Heart left ventricle (tissue), 16 donors: ENCODE results near the gene ADGRV1. TPM values are rescaled to one million over a fixed set of nuclear protein-coding genes. Genes with fewer than 3 reads are reported as not detected.

Source experiments
- ATAC-seq, 4 donors: fragments of 200-7000 bp; cut with Tn5 transposase; one replicate each; pipeline ENCODE4 v1.9.1; 2020 to 2022; ENCODE audit warnings: moderate library complexity in 4 of 4, mild to moderate bottlenecking in 3 of 4, moderate number of reproducible peaks in 1 of 4
- DNase-seq, 5 donors: peaks; one replicate each; pipeline ENCODE4 v3.0.0-alpha.2; 2020
- H3K27ac ChIP-seq, 12 donors: fragments of 200-600 bp; sonication (generic) in 4 of 12; one replicate each; pipeline versions ENCODE4 v1.5.0 to v1.8.0; 2016 to 2022; ENCODE audit warnings: mild to moderate bottlenecking in 2 of 12
- H3K27me3 ChIP-seq, 9 donors: fragments of 200-600 bp; sonication (generic) in 2 of 9; one replicate each; pipeline versions ENCODE4 v1.5.1 to v1.8.0; 2016 to 2022; ENCODE audit warnings: mild to moderate bottlenecking in 3 of 9
- H3K36me3 ChIP-seq, 9 donors: fragments of 200-600 bp; sonication (generic) in 2 of 9; one replicate each; pipeline versions ENCODE4 v1.5.0 to v1.8.0; 2018 to 2022; ENCODE audit warnings: mild to moderate bottlenecking in 2 of 9
- H3K4me1 ChIP-seq, 12 donors: fragments of 200-600 bp; sonication (generic) in 4 of 12; one replicate each; pipeline versions ENCODE4 v1.5.0 to v1.8.0; 2016 to 2022; ENCODE audit warnings: mild to moderate bottlenecking in 3 of 12
- H3K4me3 ChIP-seq, 12 donors: fragments of 200-600 bp; sonication (generic) in 4 of 12; one replicate each; pipeline versions ENCODE4 v1.5.0 to v1.8.0; 2017 to 2022; ENCODE audit warnings: mild to moderate bottlenecking in 9 of 12, moderate library complexity in 4 of 12
- H3K9me3 ChIP-seq, 12 donors: fragments of 200-600 bp; sonication (generic) in 4 of 12; one replicate each; pipeline versions ENCODE4 v1.5.0 to v1.8.0; 2016 to 2022; ENCODE audit warnings: mild to moderate bottlenecking in 1 of 12
- CTCF ChIP-seq, 12 donors: fragments of 200-600 bp; sonication (generic) in 4 of 12; IDR thresholded peaks; one replicate each; pipeline versions ENCODE4 v1.5.0 to v1.8.0; 2018 to 2022; ENCODE audit warnings: antibody characterized with exemption in 12 of 12, mild to moderate bottlenecking in 5 of 12
- POLR2A ChIP-seq, 2 donors: fragments of 450-650 bp; IDR thresholded peaks; one replicate each; pipeline ENCODE4 v1.6.1; 2017; ENCODE audit warnings: antibody characterized with exemption in 2 of 2, mild to moderate bottlenecking in 2 of 2, moderate library complexity in 2 of 2
- WGBS, 4 donors: extraction: QIAGEN DNeasy Blood & Tissue Kit in 2 of 4; methylation state at CpG; one replicate each; pipeline versions ENCODE4 v1.1.5 to v1.1.7; 2013 to 2018; 5-methylcytosine and 5-hydroxymethylcytosine counted together
- intact Hi-C, 10 donors: fragments of 100-400 bp; cut with DNase I; formaldehyde crosslinking; loops; one replicate each; pipeline versions ENCODE4 v1.11.1 to v1.14.2; 2022
- polyA plus RNA-seq, 2 donors: library from polyadenylated mRNA; stranded (reverse); fragments of 200-250 nt; gene quantifications; one replicate each; pipeline ENCODE4 v1.2.3, GENCODE V29; 2013
- total RNA-seq, 9 donors: library from RNA; depleted of rRNA in 2 of 9; stranded (reverse); fragments of >200 nt in 2 of 9; fragmentation: NEBNext Ultra II Directional in 3 of 9; extraction: Animal tissue kit (Norgen Biotek cat#: 25700) in 3 of 9; gene quantifications; one replicate each; pipeline versions ENCODE4 v1.1.0 to v1.2.4, GENCODE V29; 2016 to 2023
- donor health status: ischemic (EF 13 %, LVEDD 7.1; RV severe dilation, severe dysfunction).
- donor health status: healthy with polysubstance abuse.
- donor health status: DM: no; HTN: yes; CAD: no.
- donor health status: DM: no; HTN: no; CAD: no.
- donor health status: ischemic (EF 25% LVEDD 6.9; RV normal size, moderate dysfunction).
- donor health status: ischemic (EF 25% LVEDD 5.7; RV mildly dilated, moderate dysfunction).
- donor health status: healthy.
- donor health status: DM: yes; HTN: yes; CAD: no.
- donor health status: ischemic (EF 35%, LVEDD 5.7; RV mildly dilated, moderate dysfunction).
- donor health status: nonischemic (EF 11% LVEDD 7.7; RV severe dilation, severe dysfunction).
- donor health status: DM: yes; HTN: yes; CAD: no.
- donor health status: PGD.
- donor health status: ischemic (EF 29% LVEDD 5.4; RV normal size, mild dysfunction).
- donor health status: nonischemic (EF 23%, LVEDD 6.1; RV moderate dilation, normal function).

The ADGRV1 gene
- total and polyA plus RNA-seq, 11 donors: 0.25 to 0.29 TPM; not detected in 9

- Histone ChIP-seq H3K4me1 (peaks cover 0 to 14% (median 7%) of the 10 kb centered on the region in 12 donors), H3K27me3 (peaks cover 7 to 75% (median 33%) of the 10 kb centered on the region in 9 donors), H3K9me3 (no peaks in the 10 kb centered on the region), H3K4me3 (no peak overlapping the region), H3K27ac (no peak overlapping the region), H3K36me3 (no peaks in the 10 kb centered on the region)
- no peak for ATAC-seq
- intact Hi-C loops: no loop called here
- DNase-seq: no peak
- TF ChIP-seq CTCF (IDR thresholded peaks at IDR 0.05): no peak
- TF ChIP-seq POLR2A (IDR thresholded peaks at IDR 0.05): no peak
Measured at GRCh38 chr5:90555666-90556065, 2.9 kb upstream of the ADGRV1 start.

- intact Hi-C loops: no loop called here
- DNase-seq: no peak
- ATAC-seq: no peak
- no peak for TF ChIP-seq CTCF (IDR thresholded peaks at IDR 0.05)
- TF ChIP-seq POLR2A (IDR thresholded peaks at IDR 0.05): no peak
- 7 to 18% (median 10%) methylated on average over 9 of the region's 9 CpGs for WGBS, 4 donors
- Histone ChIP-seq H3K4me3 (no peak overlapping the region), H3K36me3 (no peaks in the 10 kb centered on the region), H3K27ac (no peak overlapping the region), H3K27me3 (peaks cover 7 to 77% (median 33%) of the 10 kb centered on the region in 9 donors), H3K9me3 (no peaks in the 10 kb centered on the region), H3K4me1 (peaks cover 0 to 14% (median 7%) of the 10 kb centered on the region in 12 donors)
Measured at GRCh38 chr5:90557391-90557790, 1.2 kb upstream of the ADGRV1 start.

- peak overlapping the region in 7 of 12 donors; percentile 31 to 46 (median 40) for H3K4me3 ChIP-seq
- no peak overlapping the region for H3K27ac ChIP-seq
- H3K9me3 ChIP-seq: no peaks in the 10 kb centered on the region
- no peaks in the 10 kb centered on the region for H3K36me3 ChIP-seq
- TF ChIP-seq POLR2A (IDR thresholded peaks at IDR 0.05) (no peak), CTCF (IDR thresholded peaks at IDR 0.05) (no peak)
- ATAC-seq (no peak), DNase-seq (no peak)
- 6 to 11% (median 10%) methylated on average over 3 of the region's 3 CpGs for WGBS, 4 donors
- intact Hi-C loops: no loop called here
- H3K4me1 ChIP-seq: peaks cover 0 to 14% (median 7%) of the 10 kb centered on the region in 12 donors
- H3K27me3 ChIP-seq: peaks cover 7 to 76% (median 33%) of the 10 kb centered on the region in 9 donors
Measured at GRCh38 chr5:90557871-90558270, 726 bp upstream of the ADGRV1 start.

- no peak overlapping the region for H3K27ac ChIP-seq
- no peak overlapping the region for H3K4me3 ChIP-seq
- no peak for TF ChIP-seq CTCF (IDR thresholded peaks at IDR 0.05)
- no peak for TF ChIP-seq POLR2A (IDR thresholded peaks at IDR 0.05)
- ATAC-seq (no peak), DNase-seq (no peak)
- no peaks in the 10 kb centered on the region for H3K36me3 ChIP-seq
- peaks cover 7 to 70% (median 37%) of the 10 kb centered on the region in 9 donors for H3K27me3 ChIP-seq
- 62 to 75% (median 67%) methylated on average over 2 of the region's 2 CpGs for WGBS, 4 donors
- intact Hi-C loops: no loop called here
- H3K9me3 ChIP-seq: no peaks in the 10 kb centered on the region
- peaks cover 0 to 14% (median 7%) of the 10 kb centered on the region in 12 donors for H3K4me1 ChIP-seq
Measured at GRCh38 chr5:90560771-90561170, 2.2 kb downstream of the ADGRV1 start.
